Ovary (tissue), 3 donors: Measurements from ENCODE around the gene MITD1.

ENCODE experiments used
- POLR2A ChIP-seq: fragments of 450-650 bp; IDR thresholded peaks from one replicate; pipeline ENCODE4 v1.6.1; 2017; ENCODE audit warnings: antibody characterized with exemption, mild to moderate bottlenecking, moderate library complexity
- TF ChIP-seq, protein P1 (sequence below), 3 donors: fragments of 450-650 bp in 2 of 3; fragments of 200-600 bp in 1 of 3; IDR thresholded peaks; one replicate each; pipeline versions ENCODE4 v1.5.1 to v1.8.0; 2016 to 2022; ENCODE audit warnings: antibody characterized with exemption in 3 of 3, mild to moderate bottlenecking in 1 of 3
- donor health status: DM: no; HTN: no; CAD: no.

DNA sequence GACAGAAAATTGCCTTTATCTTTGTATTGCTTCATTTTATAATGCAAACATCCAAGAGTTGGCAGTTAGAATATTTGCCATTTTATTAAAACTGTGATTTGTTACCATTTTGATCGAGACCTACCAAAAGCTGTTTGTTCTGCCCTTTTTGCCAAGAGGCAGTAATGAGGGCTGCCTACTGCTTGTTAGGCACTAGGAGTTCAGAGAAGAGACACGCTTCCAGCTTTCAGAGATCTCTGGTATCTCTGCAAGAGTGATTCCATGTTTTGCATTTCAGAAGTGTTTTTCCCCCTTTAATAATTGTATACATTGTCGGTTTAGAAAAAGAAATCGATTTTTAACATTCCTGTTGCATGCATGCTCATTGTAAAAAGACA lies 754 bp upstream of the MITD1 start:
- TF ChIP-seq, protein P1, sequence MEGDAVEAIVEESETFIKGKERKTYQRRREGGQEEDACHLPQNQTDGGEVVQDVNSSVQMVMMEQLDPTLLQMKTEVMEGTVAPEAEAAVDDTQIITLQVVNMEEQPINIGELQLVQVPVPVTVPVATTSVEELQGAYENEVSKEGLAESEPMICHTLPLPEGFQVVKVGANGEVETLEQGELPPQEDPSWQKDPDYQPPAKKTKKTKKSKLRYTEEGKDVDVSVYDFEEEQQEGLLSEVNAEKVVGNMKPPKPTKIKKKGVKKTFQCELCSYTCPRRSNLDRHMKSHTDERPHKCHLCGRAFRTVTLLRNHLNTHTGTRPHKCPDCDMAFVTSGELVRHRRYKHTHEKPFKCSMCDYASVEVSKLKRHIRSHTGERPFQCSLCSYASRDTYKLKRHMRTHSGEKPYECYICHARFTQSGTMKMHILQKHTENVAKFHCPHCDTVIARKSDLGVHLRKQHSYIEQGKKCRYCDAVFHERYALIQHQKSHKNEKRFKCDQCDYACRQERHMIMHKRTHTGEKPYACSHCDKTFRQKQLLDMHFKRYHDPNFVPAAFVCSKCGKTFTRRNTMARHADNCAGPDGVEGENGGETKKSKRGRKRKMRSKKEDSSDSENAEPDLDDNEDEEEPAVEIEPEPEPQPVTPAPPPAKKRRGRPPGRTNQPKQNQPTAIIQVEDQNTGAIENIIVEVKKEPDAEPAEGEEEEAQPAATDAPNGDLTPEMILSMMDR (IDR thresholded peaks at IDR 0.05): no peak
- no peak for TF ChIP-seq POLR2A
